A673 (cell line): ENCODE data around the gene CYP2C19. TPM values are rescaled to one million over a fixed set of nuclear protein-coding genes. Genes with fewer than 3 reads are reported as not detected.

ENCODE experiments used
- BruUV-seq: library from RNA; stranded (reverse); fragments of 400-500 nt; replicated peaks from 2 replicates; lab custom pipeline; 2021; lab: Mats Ljungman, UMichigan
- CTCF ChIA-PET: fragments of 300-600 bp; sonication (Branson Sonifier 250); formaldehyde crosslinking; loops from one replicate; lab custom pipeline; 2022; ENCODE audit warnings: antibody characterized with exemption; lab: Charles Lee
- POLR2A ChIA-PET: fragments of 300-600 bp; sonication (Branson Sonifier 250); formaldehyde crosslinking; loops from one replicate; lab custom pipeline; 2022; ENCODE audit warnings: antibody characterized with exemption; ENCODE audit not compliant: low non-redundant PET; lab: Charles Lee
- DNase-seq: peaks from one replicate; pipeline ENCODE4 v3.0.0-alpha.2; 2015; ENCODE audit warnings: low spot score
- H3K27ac ChIP-seq: fragments of 200-600 bp; sonication (generic); 2 replicates; pipeline ENCODE4 v1.5.1; 2016; ENCODE audit warnings: mixed run types, low read depth, mild to moderate bottlenecking, mixed read lengths, antibody characterized with exemption, low read length; ENCODE audit not compliant: poor library complexity, severe bottlenecking
- H3K27me3 ChIP-seq: fragments of 200-600 bp; sonication (generic); replicated peaks from 2 replicates; pipeline ENCODE4 v1.6.1; 2017; ENCODE audit warnings: mixed run types, low read depth, mild to moderate bottlenecking, mixed read lengths, antibody characterized with exemption, low read length; ENCODE audit not compliant: insufficient read depth, poor library complexity
- H3K36me3 ChIP-seq: fragments of 200-600 bp; sonication (generic); 2 replicates; pipeline ENCODE4 v1.6.1; 2016; ENCODE audit warnings: mixed run types, mild to moderate bottlenecking, mixed read lengths, antibody characterized with exemption, low read length; ENCODE audit not compliant: insufficient read depth, poor library complexity, severe bottlenecking
- H3K4me1 ChIP-seq: fragments of 200-600 bp; sonication (generic); 2 replicates; pipeline ENCODE4 v1.6.1; 2017; ENCODE audit warnings: mixed run types, mild to moderate bottlenecking, mixed read lengths, antibody characterized with exemption, low read length; ENCODE audit not compliant: insufficient read depth, poor library complexity, severe bottlenecking
- H3K4me3 ChIP-seq: fragments of 200-600 bp; sonication (generic); 2 replicates; pipeline ENCODE4 v1.5.1; 2016; ENCODE audit warnings: low read depth, mixed run types, mild to moderate bottlenecking, mixed read lengths, low read length; ENCODE audit not compliant: poor library complexity, severe bottlenecking
- H3K9me3 ChIP-seq: fragments of 200-600 bp; sonication (generic); 2 replicates; pipeline ENCODE4 v1.6.1; 2016; ENCODE audit warnings: mixed run types, low read depth, mild to moderate bottlenecking, mixed read lengths, antibody characterized with exemption, low read length; ENCODE audit not compliant: poor library complexity, severe bottlenecking
- CTCF ChIP-seq: fragments of 300-800, 200-600 bp; sonication (generic); conservative IDR thresholded peaks from 2 replicates; pipeline ENCODE4 v1.5.1; 2017; ENCODE audit warnings: low read depth, mild to moderate bottlenecking, antibody characterized with exemption, low read length, moderate library complexity, mixed read lengths
- EZH2 ChIP-seq: fragments of 200-600 bp; sonication (generic); IDR thresholded peaks from 2 replicates; pipeline ENCODE4 v1.6.1; 2017; ENCODE audit warnings: borderline replicate concordance, low read depth, mild to moderate bottlenecking, mixed read lengths, antibody characterized with exemption, low read length; ENCODE audit not compliant: poor library complexity, severe bottlenecking
- intact Hi-C: fragments of 100-400 bp; cut with micrococcal nuclease; formaldehyde crosslinking; loops from one replicate; pipeline ENCODE4 v1.10.0; 2022; ENCODE audit not compliant: unreplicated experiment
- total RNA-seq: library from RNA; stranded (reverse); gene quantifications from 2 replicates; pipeline ENCODE4 v1.2.3, GENCODE V29; 2021

Gene CYP2C19
- total RNA-seq, 1 experiment from 2014 or later, result not detected

- Histone ChIP-seq H3K9me3 (peaks cover 4% of the 10 kb centered on the region), H3K4me3 (no peak overlapping the region), H3K27ac (no peak overlapping the region), H3K4me1 (no peaks in the 10 kb centered on the region), H3K27me3 (no peaks in the 10 kb centered on the region), H3K36me3 (no peaks in the 10 kb centered on the region)
- BruUV-seq, result no TSS peak
- intact Hi-C loops, result no loop called here
- POLR2A ChIA-PET, result no interaction called here
- no peak for DNase-seq
- CTCF ChIA-PET, result no interaction called here
- TF ChIP-seq EZH2 (no peak), CTCF (no peak)
Measured at GRCh38 chr10:94858005-94858404, 95.5 kb downstream of the CYP2C19 start.

GRCh38 chr10:94859086-94859485 is 96.6 kb downstream of the CYP2C19 start:
- H3K9me3 ChIP-seq, result peaks cover 4% of the 10 kb centered on the region
- BruUV-seq, result no TSS peak
- H3K4me1 ChIP-seq, result no peaks in the 10 kb centered on the region
- DNase-seq, result no peak
- TF ChIP-seq CTCF (no peak), EZH2 (no peak)
- POLR2A ChIA-PET, result no interaction called here
- CTCF ChIA-PET, result no interaction called here
- H3K27me3 ChIP-seq, result no peaks in the 10 kb centered on the region
- no peaks in the 10 kb centered on the region for H3K36me3 ChIP-seq
- intact Hi-C loops, result no loop called here
- no peak overlapping the region for H3K4me3 ChIP-seq
- H3K27ac ChIP-seq, result no peak overlapping the region

GRCh38 chr10:94878649-94879048 is 116.2 kb downstream of the CYP2C19 start:
- no peaks in the 10 kb centered on the region for H3K27me3 ChIP-seq
- DNase-seq, result no peak
- no peaks in the 10 kb centered on the region for H3K4me1 ChIP-seq
- no peaks in the 10 kb centered on the region for H3K36me3 ChIP-seq
- intact Hi-C loops, result no loop called here
- no peak overlapping the region for H3K4me3 ChIP-seq
- BruUV-seq, result no TSS peak
- H3K9me3 ChIP-seq, result peaks cover 8% of the 10 kb centered on the region
- CTCF ChIA-PET, result no interaction called here
- POLR2A ChIA-PET, result no interaction called here
- no peak overlapping the region for H3K27ac ChIP-seq
- TF ChIP-seq EZH2 (no peak), CTCF (no peak)
